Measurements from ENCODE around the gene TMEM80.

DNA sequence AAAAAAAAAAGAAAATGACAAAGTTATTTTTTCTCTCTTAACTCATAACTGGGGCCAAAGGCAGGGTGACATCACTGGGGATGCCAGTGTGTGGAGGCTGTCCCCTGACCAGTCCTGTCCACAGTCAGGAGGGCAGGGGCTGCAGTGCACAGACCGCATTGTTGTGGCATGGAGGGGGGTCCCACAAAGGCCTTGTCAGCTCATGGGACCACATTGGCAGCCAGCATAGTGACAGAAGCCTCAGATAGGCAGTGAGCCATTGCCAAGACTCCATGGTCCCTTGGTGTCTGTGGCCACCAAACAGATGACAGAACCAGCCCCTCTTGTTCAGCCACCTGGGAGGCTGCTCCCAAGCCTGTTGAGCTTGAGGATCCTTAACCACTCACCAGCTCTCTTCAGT, 4.1 kb downstream of the TMEM80 start:
- TF ChIP-seq, protein P1, sequence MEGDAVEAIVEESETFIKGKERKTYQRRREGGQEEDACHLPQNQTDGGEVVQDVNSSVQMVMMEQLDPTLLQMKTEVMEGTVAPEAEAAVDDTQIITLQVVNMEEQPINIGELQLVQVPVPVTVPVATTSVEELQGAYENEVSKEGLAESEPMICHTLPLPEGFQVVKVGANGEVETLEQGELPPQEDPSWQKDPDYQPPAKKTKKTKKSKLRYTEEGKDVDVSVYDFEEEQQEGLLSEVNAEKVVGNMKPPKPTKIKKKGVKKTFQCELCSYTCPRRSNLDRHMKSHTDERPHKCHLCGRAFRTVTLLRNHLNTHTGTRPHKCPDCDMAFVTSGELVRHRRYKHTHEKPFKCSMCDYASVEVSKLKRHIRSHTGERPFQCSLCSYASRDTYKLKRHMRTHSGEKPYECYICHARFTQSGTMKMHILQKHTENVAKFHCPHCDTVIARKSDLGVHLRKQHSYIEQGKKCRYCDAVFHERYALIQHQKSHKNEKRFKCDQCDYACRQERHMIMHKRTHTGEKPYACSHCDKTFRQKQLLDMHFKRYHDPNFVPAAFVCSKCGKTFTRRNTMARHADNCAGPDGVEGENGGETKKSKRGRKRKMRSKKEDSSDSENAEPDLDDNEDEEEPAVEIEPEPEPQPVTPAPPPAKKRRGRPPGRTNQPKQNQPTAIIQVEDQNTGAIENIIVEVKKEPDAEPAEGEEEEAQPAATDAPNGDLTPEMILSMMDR (conservative IDR thresholded peaks at IDR 0.05; ENCODE audit: low read length) = no peak
- TF ChIP-seq EZH2phosphoT487 (IDR thresholded peaks at IDR 0.05; ENCODE audit: borderline replicate concordance) = no peak
